Liver (tissue), 3 donors: ENCODE measurements around the gene FAM32A.

Source experiments
- ATF3 ChIP-seq: IDR thresholded peaks from 2 replicates; pipeline ENCODE4 v1.6.1; 2016; ENCODE audit warnings: antibody characterized with exemption
- CTCF ChIP-seq: fragments of 150-350 bp; IDR thresholded peaks from 2 replicates; pipeline ENCODE4 v1.5.1; 2017; ENCODE audit warnings: improper control_type of control experiment, low read depth, low read length; ENCODE audit not compliant: missing input control
- EGR1 ChIP-seq, 2 donors: IDR thresholded peaks; 2 replicates each; pipeline ENCODE4 v1.6.1; 2016 to 2018; ENCODE audit warnings: antibody characterized with exemption in 2 of 2, low read depth in 2 of 2
- FOXA1 ChIP-seq: IDR thresholded peaks from 2 replicates; pipeline ENCODE4 v1.6.1; 2016; ENCODE audit warnings: antibody characterized with exemption
- GABPA ChIP-seq, 2 donors: IDR thresholded peaks in 1 of 2; conservative IDR thresholded peaks in 1 of 2; 2 replicates each; pipeline ENCODE4 v1.6.1; 2016; ENCODE audit warnings: antibody characterized with exemption in 2 of 2, mild to moderate bottlenecking in 1 of 2, moderate library complexity in 1 of 2
- HNF4G ChIP-seq: IDR thresholded peaks from 2 replicates; pipeline ENCODE4 v1.6.1; 2016; ENCODE audit warnings: antibody characterized with exemption
- JUND ChIP-seq, 2 donors: IDR thresholded peaks; 2 replicates each; pipeline ENCODE4 v1.6.1; 2016; ENCODE audit warnings: antibody characterized with exemption in 2 of 2
- MAX ChIP-seq: IDR thresholded peaks from 2 replicates; pipeline ENCODE4 v1.6.1; 2016; ENCODE audit warnings: antibody characterized with exemption
- RAD21 ChIP-seq, 2 donors: IDR thresholded peaks; 2 replicates each; pipeline ENCODE4 v1.6.1; 2016; ENCODE audit warnings: antibody characterized with exemption in 2 of 2, mild to moderate bottlenecking in 2 of 2
- REST ChIP-seq: IDR thresholded peaks from 2 replicates; pipeline ENCODE4 v1.6.1; 2016; ENCODE audit warnings: antibody characterized with exemption, mild to moderate bottlenecking
- SP1 ChIP-seq: IDR thresholded peaks from 2 replicates; pipeline ENCODE4 v1.6.1; 2018; ENCODE audit warnings: antibody characterized with exemption, mild to moderate bottlenecking
- TAF1 ChIP-seq: conservative IDR thresholded peaks from 2 replicates; pipeline ENCODE4 v1.6.1; 2016; ENCODE audit warnings: antibody characterized with exemption, mild to moderate bottlenecking
- YY1 ChIP-seq: IDR thresholded peaks from 2 replicates; pipeline ENCODE4 v1.6.1; 2016; ENCODE audit warnings: antibody characterized with exemption, mild to moderate bottlenecking
- TF ChIP-seq, protein P1 (sequence below): IDR thresholded peaks from 2 replicates; pipeline ENCODE4 v1.6.1; 2016; ENCODE audit warnings: antibody characterized with exemption
- donor health status: healthy.
- donor health status: healthy.

- TF ChIP-seq SP1: no peak
- no peak for TF ChIP-seq CTCF
- TF ChIP-seq, protein P1, sequence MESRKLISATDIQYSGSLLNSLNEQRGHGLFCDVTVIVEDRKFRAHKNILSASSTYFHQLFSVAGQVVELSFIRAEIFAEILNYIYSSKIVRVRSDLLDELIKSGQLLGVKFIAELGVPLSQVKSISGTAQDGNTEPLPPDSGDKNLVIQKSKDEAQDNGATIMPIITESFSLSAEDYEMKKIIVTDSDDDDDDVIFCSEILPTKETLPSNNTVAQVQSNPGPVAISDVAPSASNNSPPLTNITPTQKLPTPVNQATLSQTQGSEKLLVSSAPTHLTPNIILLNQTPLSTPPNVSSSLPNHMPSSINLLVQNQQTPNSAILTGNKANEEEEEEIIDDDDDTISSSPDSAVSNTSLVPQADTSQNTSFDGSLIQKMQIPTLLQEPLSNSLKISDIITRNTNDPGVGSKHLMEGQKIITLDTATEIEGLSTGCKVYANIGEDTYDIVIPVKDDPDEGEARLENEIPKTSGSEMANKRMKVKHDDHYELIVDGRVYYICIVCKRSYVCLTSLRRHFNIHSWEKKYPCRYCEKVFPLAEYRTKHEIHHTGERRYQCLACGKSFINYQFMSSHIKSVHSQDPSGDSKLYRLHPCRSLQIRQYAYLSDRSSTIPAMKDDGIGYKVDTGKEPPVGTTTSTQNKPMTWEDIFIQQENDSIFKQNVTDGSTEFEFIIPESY: no peak
- TF ChIP-seq JUND (IDR thresholded peaks at IDR 0.05): no peak
- no peak for TF ChIP-seq YY1
- no peak for TF ChIP-seq TAF1
- TF ChIP-seq EGR1 (IDR thresholded peaks at IDR 0.05; ENCODE audit: low read depth in 2 of 2): no peak
- no peak for TF ChIP-seq REST
- TF ChIP-seq MAX: no peak
- no peak for TF ChIP-seq HNF4G
- no peak for TF ChIP-seq ATF3
- no peak for TF ChIP-seq GABPA (IDR thresholded peaks at IDR 0.05 in 1 of 2, conservative IDR thresholded peaks at IDR 0.05 in 1 of 2)
- TF ChIP-seq RAD21 (IDR thresholded peaks at IDR 0.05): no peak
- no peak for TF ChIP-seq FOXA1
Observed at GRCh38 chr19:16223746-16224145, 38.5 kb downstream of the FAM32A start.
